BJ (cell line): ENCODE measurements around the gene OR5H15. TPM values are rescaled to one million over a fixed set of nuclear protein-coding genes. Genes with fewer than 3 reads are reported as not detected.
"Not testable (repeated sequence)": the region's sequence is repeated elsewhere in the genome, so short reads cannot be mapped to it uniquely, and the experiment has no call there.

ENCODE experiments used
- CTCF ChIA-PET: fragments of 350-600 bp; formaldehyde crosslinking; extraction: SDS; loops from one replicate; lab custom pipeline; 2021; ENCODE audit warnings: antibody characterized with exemption, inconsistent platforms; lab: Yijun Ruan, JAX
- POLR2A ChIA-PET: fragments of 300-600 bp; sonication (Branson Sonifier 250); formaldehyde crosslinking; extraction: SDS; loops from one replicate; lab custom pipeline; 2021; ENCODE audit warnings: antibody characterized with exemption; lab: Charles Lee
- DNase-seq: peaks from one replicate; pipeline ENCODE4 v3.0.0-alpha.2; 2011; ENCODE audit warnings: low read depth
- H3K27me3 ChIP-seq: 2 replicates; pipeline ENCODE4 v1.6.0; 2011; ENCODE audit warnings: low read length; ENCODE audit not compliant: control insufficient read depth, insufficient read depth
- H3K36me3 ChIP-seq: 2 replicates; pipeline ENCODE4 v1.5.1; 2011; ENCODE audit warnings: low read length; ENCODE audit not compliant: control insufficient read depth, insufficient read depth
- H3K4me3 ChIP-seq: 2 replicates; pipeline ENCODE4 v1.5.1; 2011; ENCODE audit warnings: low read depth, mild to moderate bottlenecking, control low read depth, low read length
- polyA plus RNA-seq: library from polyadenylated mRNA; depleted of rRNA; stranded (reverse); fragments of >200 nt; gene quantifications from 2 replicates; pipeline ENCODE4 v1.2.3, GENCODE V29; 2011
- TF ChIP-seq, protein P1 (sequence below): IDR thresholded peaks from 2 replicates; pipeline ENCODE4 v1.5.1; 2011; ENCODE audit warnings: low read depth, mild to moderate bottlenecking, control low read depth, inconsistent platforms, low read length, moderate library complexity; ENCODE audit not compliant: insufficient read depth

Gene OR5H15
- polyA plus RNA-seq, 1 experiment = not detected

DNA sequence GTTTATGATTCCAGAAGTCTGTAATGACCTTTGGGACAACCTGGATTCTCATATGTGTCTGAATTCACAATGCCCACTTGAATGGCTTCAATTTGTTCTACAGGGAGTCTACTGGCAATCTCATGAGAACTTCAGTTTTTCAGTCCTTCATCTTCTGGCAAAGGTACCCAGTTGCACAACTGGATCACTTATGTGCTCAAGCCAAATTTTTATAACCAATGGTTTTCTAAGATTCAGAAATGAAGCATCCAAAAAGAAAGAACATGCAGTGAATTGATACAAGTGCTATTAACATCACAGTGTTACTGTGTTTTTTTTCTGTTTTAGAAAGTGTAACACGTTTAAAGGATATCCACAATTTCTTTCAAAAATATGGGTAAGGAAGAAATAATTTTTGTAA is 19.3 kb upstream of the OR5H15 start, which contains the start of gene OR5H14:
OR5H14 (plus strand) TSS at position 301 of the 400 bp plus-strand sequence. CDS start 1,907 bp downstream, outside the sequence.
- H3K27me3 ChIP-seq = no peaks in the 10 kb centered on the region
- ChIA-PET POLR2A (no interaction called here), CTCF (no interaction called here)
- H3K4me3 ChIP-seq = no peak within 1 kb of the TSS
- TF ChIP-seq, protein P1, sequence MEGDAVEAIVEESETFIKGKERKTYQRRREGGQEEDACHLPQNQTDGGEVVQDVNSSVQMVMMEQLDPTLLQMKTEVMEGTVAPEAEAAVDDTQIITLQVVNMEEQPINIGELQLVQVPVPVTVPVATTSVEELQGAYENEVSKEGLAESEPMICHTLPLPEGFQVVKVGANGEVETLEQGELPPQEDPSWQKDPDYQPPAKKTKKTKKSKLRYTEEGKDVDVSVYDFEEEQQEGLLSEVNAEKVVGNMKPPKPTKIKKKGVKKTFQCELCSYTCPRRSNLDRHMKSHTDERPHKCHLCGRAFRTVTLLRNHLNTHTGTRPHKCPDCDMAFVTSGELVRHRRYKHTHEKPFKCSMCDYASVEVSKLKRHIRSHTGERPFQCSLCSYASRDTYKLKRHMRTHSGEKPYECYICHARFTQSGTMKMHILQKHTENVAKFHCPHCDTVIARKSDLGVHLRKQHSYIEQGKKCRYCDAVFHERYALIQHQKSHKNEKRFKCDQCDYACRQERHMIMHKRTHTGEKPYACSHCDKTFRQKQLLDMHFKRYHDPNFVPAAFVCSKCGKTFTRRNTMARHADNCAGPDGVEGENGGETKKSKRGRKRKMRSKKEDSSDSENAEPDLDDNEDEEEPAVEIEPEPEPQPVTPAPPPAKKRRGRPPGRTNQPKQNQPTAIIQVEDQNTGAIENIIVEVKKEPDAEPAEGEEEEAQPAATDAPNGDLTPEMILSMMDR = no peak
- no peak for DNase-seq
- no peaks in the 10 kb centered on the region for H3K36me3 ChIP-seq

DNA sequence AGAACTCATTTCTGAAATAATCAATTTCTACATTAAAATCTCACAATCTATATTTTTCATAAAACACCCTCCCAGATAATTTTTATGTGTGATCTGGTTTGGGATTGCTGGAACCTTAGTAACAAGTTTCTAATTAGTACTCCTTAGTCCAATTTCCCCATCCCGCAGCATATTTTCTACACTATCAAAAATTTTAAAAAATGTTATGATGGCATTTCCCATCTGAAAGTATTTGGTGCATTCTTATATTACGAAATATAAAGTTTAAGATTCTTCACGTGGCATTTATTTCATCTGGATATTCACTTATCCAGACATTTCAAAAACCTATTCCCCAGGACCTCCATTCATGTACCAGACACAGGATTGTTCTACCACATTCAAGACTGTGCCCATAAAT is 17.7 kb upstream of the OR5H15 start:
- no peak for DNase-seq
- TF ChIP-seq, protein P1 = no peak
- Histone ChIP-seq H3K27me3 (no peaks in the 10 kb centered on the region), H3K36me3 (no peaks in the 10 kb centered on the region), H3K4me3 (no peak overlapping the region)
- POLR2A ChIA-PET = no interaction called here
- CTCF ChIA-PET = no interaction called here

DNA sequence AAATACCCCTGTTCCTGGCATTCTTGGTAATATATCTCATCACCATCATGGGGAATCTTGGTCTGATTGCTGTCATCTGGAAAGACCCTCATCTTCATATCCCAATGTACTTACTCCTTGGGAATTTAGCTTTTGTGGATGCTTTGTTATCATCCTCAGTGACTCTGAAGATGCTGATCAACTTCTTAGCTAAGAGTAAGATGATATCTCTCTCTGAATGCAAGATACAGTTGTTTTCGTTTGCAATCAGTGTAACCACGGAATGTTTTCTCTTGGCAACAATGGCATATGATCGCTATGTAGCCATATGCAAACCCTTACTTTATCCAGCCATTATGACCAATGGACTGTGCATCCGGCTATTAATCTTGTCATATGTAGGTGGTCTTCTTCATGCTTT is 17.0 kb upstream of the OR5H15 start:
- POLR2A ChIA-PET, H3K36me3 ChIP-seq, H3K27me3 ChIP-seq, H3K4me3 ChIP-seq, DNase-seq, CTCF ChIA-PET: not testable (repeated sequence)

DNA sequence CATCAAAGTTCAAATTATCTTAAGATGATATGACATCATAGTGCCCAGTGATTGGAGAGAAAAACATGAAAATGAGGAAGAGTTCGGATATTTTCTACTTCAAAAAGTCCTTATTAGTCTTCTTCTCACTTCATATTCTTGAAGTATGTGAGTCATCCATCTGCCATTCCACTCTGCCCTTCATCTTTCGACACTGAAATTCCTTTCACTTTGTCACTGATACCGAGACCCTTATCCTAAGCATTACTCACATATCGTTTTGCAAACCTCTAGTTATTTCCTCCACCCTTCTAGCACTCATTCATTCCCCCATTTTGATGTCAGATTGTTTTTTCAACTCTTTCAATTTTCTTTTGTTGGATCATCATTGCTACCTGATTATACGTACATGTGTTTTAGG is 15.3 kb upstream of the OR5H15 start:
- no peaks in the 10 kb centered on the region for H3K27me3 ChIP-seq
- H3K36me3 ChIP-seq = no peaks in the 10 kb centered on the region
- CTCF ChIA-PET = no interaction called here
- no peak overlapping the region for H3K4me3 ChIP-seq
- no peak for DNase-seq
- POLR2A ChIA-PET = no interaction called here
- TF ChIP-seq, protein P1 = no peak

DNA sequence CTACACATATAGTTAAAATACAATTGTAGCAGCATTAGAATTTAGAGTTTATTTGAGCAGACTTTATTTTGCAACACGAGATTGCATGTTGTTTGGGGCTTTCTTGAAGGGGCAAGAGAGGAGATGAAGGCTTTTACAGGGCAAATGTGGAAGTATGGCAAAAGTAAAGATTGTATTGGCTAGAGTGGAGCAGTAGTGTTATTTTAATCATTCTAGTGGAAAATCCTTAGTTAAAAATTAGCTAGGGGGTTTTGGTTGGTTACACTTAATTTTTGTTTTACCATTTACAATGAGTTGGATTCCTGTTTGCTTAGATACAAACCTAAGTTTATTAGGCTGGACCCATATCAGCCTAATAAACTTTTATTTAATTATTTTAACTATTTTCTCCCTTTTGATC is 4.6 kb downstream of the OR5H15 start:
- ChIA-PET POLR2A (no interaction called here), CTCF (no interaction called here)
- Histone ChIP-seq H3K4me3 (no peak overlapping the region), H3K27me3 (no peaks in the 10 kb centered on the region), H3K36me3 (no peaks in the 10 kb centered on the region)
- no peak for DNase-seq
- TF ChIP-seq, protein P1 = no peak

DNA sequence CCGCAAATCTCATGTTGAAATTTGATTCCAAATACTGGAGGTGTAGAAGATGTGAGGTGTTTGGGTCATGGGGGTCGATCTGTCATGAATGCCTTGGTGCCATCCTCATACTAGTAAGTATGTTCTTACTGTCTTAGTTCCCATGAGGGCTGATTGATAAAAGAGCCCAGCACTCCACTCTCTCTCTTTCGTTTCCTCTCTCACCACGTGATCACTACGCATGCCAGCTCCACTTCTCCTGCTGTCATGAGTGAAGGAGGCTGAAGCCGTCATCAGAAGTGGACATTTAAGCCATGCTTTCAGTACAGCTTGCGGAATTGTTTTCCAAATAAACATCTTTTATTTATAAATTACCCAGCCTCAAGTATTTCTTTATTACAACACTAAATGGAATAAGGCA is 6.1 kb downstream of the OR5H15 start:
- H3K27me3 ChIP-seq = no peaks in the 10 kb centered on the region
- H3K36me3 ChIP-seq = no peaks in the 10 kb centered on the region
- TF ChIP-seq, protein P1 = no peak
- no peak for DNase-seq
- POLR2A ChIA-PET = no interaction called here
- H3K4me3 ChIP-seq = no peak overlapping the region
- CTCF ChIA-PET = interaction anchor here (0.6 kb wide), 1 partner anchor 9 kb away, joined by 3 read pairs; no protein-coding TSS in a partner anchor
